ENCODE results near the gene MRPS22. TPM values are rescaled to one million over a fixed set of nuclear protein-coding genes. Genes with fewer than 3 reads are reported as not detected.
A peak's percentile ranks its signal among the peaks of the same experiment; 100 is the strongest.

MRPS22 gene
- total RNA-seq, 1 experiment from 2014 or later, result 45.7 TPM

GRCh38 chr3:139388077-139388476, 44.3 kb downstream of the MRPS22 start:
- Mint-ChIP-seq H3K36me3 (ENCODE audit: insufficient read depth in 1 of 3, low read depth in 3 of 3) (peaks cover 0 to 2% (median 0%) of the 10 kb centered on the region in 3 experiments; a peak in 1 of 7 replicates), H3K4me3 (peak overlapping the region; percentile 73 to 91), H3K27me3 (ENCODE audit: low read depth) (peaks cover 2% of the 10 kb centered on the region; the same call in 1 of the 2 replicates), H3K4me1 (peaks cover 18 to 22% of the 10 kb centered on the region in 2 experiments; a peak in 3 of 4 replicates), H3K27ac (peak overlapping the region in 1 of 3 experiments; percentile 65; a peak in 1 of 7 replicates), H3K9me3 (no peaks in the 10 kb centered on the region; a peak in 1 of 5 replicates)
- Histone ChIP-seq H3K27me3 (ENCODE audit: insufficient read depth, low read length) (no peaks in the 10 kb centered on the region), H4K20me1 (ENCODE audit: control insufficient read depth, insufficient read depth, insufficient read length) (no peaks in the 10 kb centered on the region), H2BK15ac (ENCODE audit: low read depth, low read length) (no peak overlapping the region), H3K18ac (ENCODE audit: insufficient read length, low read depth, low read length) (no peak overlapping the region), H3K14ac (ENCODE audit: insufficient read depth, low read length) (no peak overlapping the region), H2BK5ac (ENCODE audit: insufficient read length, low read length) (no peak overlapping the region), H2BK20ac (ENCODE audit: low read depth, low read length, poor library complexity, severe bottlenecking) (no peak overlapping the region), H4K91ac (ENCODE audit: insufficient read length, low read depth, low read length) (no peak overlapping the region), H3K4ac (ENCODE audit: low read depth, low read length) (no peak overlapping the region), H3K56ac (ENCODE audit: insufficient read length, low read depth, low read length) (no peak overlapping the region), H3K4me1 (ENCODE audit: insufficient read depth, low read length) (no peaks in the 10 kb centered on the region), H3K79me1 (ENCODE audit: insufficient read depth, low read depth, low read length, poor library complexity, severe bottlenecking) (peaks cover 3% of the 10 kb centered on the region), H2AFZ (ENCODE audit: low read length) (no peak overlapping the region), H2AK5ac (ENCODE audit: insufficient read length, low read length) (no peak overlapping the region), H3K9me3 (ENCODE audit: control insufficient read depth, low read depth, low read length) (no peaks in the 10 kb centered on the region), H3T11ph (ENCODE audit: low read length) (no peak overlapping the region), H3K79me2 (ENCODE audit: insufficient read depth, low read length) (peaks cover 2% of the 10 kb centered on the region; the same call in 1 of the 2 replicates), H3K23me2 (ENCODE audit: insufficient read length, low read depth, low read length, poor library complexity, severe bottlenecking) (no peaks in the 10 kb centered on the region), H2BK120ac (ENCODE audit: low read depth, low read length, poor library complexity, severe bottlenecking) (no peak overlapping the region), H2BK12ac (ENCODE audit: insufficient read length, low read depth, low read length) (no peak overlapping the region), H3K23ac (ENCODE audit: insufficient read length, low read depth, low read length) (no peak overlapping the region), H3K27ac (ENCODE audit: insufficient read length, low read depth, low read length) (no peak overlapping the region), H4K5ac (ENCODE audit: insufficient read length, low read depth, low read length) (no peak overlapping the region), H3K4me2 (ENCODE audit: insufficient read depth, insufficient read length, low read length) (no peak overlapping the region), H3K9ac (ENCODE audit: extremely low read depth, insufficient read length, low read length) (peak overlapping the region; percentile 8), H4K8ac (replicated peaks; ENCODE audit: insufficient read length, low read depth, low read length) (no peak overlapping the region)
- WGBS (ENCODE audit: extremely low coverage, insufficient read length, low lambda C conversion rate), result no CpG with 5 or more reads among the region's 10 CpGs
- no peak for TF ChIP-seq CTCF (conservative IDR thresholded peaks at IDR 0.05)
- no peak for DNase-seq

All from H9 (cell line).